ENCODE data around the gene DUSP6. TPM values are rescaled to one million over a fixed set of nuclear protein-coding genes. Genes with fewer than 3 reads are reported as not detected.

DUSP6 gene
- total and polyA plus RNA-seq, 2 of the 8 experiments (the other 6 are each of a cell fraction or from before 2014, with no cell fraction given): 99.3 to 179 TPM

- TF ChIP-seq POLR2AphosphoS5 (IDR thresholded peaks at IDR 0.05; ENCODE audit: low read depth, low read length) (0 out of 2 replicates have a peak, but pooled peaks have one; percentile 34), EZH2 (IDR thresholded peaks at IDR 0.05; ENCODE audit: low read depth, low read length, severe bottlenecking) (peak; percentile 62), SUZ12 (IDR thresholded peaks at IDR 0.05; ENCODE audit: low read length) (peak; percentile 80; the same call in 1 of the 2 replicates), CREB1 (IDR thresholded peaks at IDR 0.05) (0 out of 2 replicates have a peak, but pooled peaks have one; percentile 23), SAP30 (IDR thresholded peaks at IDR 0.05; ENCODE audit: insufficient read depth, insufficient replicate concordance, low read length) (no peak), SIN3A (conservative IDR thresholded peaks at IDR 0.05 in 1 of 2, IDR thresholded peaks at IDR 0.05 in 1 of 2; ENCODE audit: low read depth in 1 of 2, low read length in 2 of 2) (0 out of 4 replicates have a peak, but pooled peaks of 1 of the 2 experiments have one; percentile 5), NANOG (IDR thresholded peaks at IDR 0.05; ENCODE audit: insufficient read depth, low read depth, low read length, poor library complexity, severe bottlenecking) (no peak), MAX (IDR thresholded peaks at IDR 0.05) (peak; percentile 85), EP300 (IDR thresholded peaks at IDR 0.05; ENCODE audit: borderline replicate concordance in 1 of 2, low read depth in 2 of 2, low read length in 2 of 2) (no peak)
These were observed 636 bp downstream of the DUSP6 start (continued) for GRCh38 chr12:89351489-89352241.
